Measurements from ENCODE around the gene CD6. TPM values are rescaled to one million over a fixed set of nuclear protein-coding genes. Genes with fewer than 3 reads are reported as not detected.

The CD6 gene
- total and polyA plus RNA-seq, 7 donors, result under 0.01 to 14.1 (median 0.98) TPM; not detected in 1

GRCh38 chr11:61055776-61056175 lies 84.3 kb downstream of the CD6 start:
- TF ChIP-seq, protein P1, sequence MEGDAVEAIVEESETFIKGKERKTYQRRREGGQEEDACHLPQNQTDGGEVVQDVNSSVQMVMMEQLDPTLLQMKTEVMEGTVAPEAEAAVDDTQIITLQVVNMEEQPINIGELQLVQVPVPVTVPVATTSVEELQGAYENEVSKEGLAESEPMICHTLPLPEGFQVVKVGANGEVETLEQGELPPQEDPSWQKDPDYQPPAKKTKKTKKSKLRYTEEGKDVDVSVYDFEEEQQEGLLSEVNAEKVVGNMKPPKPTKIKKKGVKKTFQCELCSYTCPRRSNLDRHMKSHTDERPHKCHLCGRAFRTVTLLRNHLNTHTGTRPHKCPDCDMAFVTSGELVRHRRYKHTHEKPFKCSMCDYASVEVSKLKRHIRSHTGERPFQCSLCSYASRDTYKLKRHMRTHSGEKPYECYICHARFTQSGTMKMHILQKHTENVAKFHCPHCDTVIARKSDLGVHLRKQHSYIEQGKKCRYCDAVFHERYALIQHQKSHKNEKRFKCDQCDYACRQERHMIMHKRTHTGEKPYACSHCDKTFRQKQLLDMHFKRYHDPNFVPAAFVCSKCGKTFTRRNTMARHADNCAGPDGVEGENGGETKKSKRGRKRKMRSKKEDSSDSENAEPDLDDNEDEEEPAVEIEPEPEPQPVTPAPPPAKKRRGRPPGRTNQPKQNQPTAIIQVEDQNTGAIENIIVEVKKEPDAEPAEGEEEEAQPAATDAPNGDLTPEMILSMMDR (IDR thresholded peaks at IDR 0.05), result no peak
- WGBS, 2 donors, result 94% methylated on average over 8 of the region's 8 CpGs
- Histone ChIP-seq H3K9me3 (no peaks in the 10 kb centered on the region), H3K4me3 (no peak overlapping the region), H3K27ac (no peak overlapping the region), H3K27me3 (no peaks in the 10 kb centered on the region), H3K4me1 (no peaks in the 10 kb centered on the region), H3K36me3 (no peaks in the 10 kb centered on the region)
- DNase-seq, result peak; percentile 39
- intact Hi-C loops (cut with DNase I), result no loop called here

- DNase-seq, result peak; percentile 46
- Histone ChIP-seq H3K4me1 (no peaks in the 10 kb centered on the region), H3K4me3 (no peak overlapping the region), H3K9me3 (no peaks in the 10 kb centered on the region), H3K36me3 (no peaks in the 10 kb centered on the region), H3K27ac (no peak overlapping the region), H3K27me3 (no peaks in the 10 kb centered on the region)
- no peak for TF ChIP-seq POLR2A (IDR thresholded peaks at IDR 0.05)
- TF ChIP-seq, protein P1 (IDR thresholded peaks at IDR 0.05), result no peak
- no peak for TF ChIP-seq EP300 (IDR thresholded peaks at IDR 0.05)
- 83% methylated on average over 6 of the region's 6 CpGs for WGBS, 2 donors
- intact Hi-C loops (cut with DNase I), result no loop called here
These were observed 85.1 kb downstream of the CD6 start for GRCh38 chr11:61056571-61056970.

GRCh38 chr11:61056981-61057380 lies 85.5 kb downstream of the CD6 start:
- H3K4me1 ChIP-seq, result no peaks in the 10 kb centered on the region
- no peak for DNase-seq
- intact Hi-C loops (cut with DNase I), result no loop called here
- no peaks in the 10 kb centered on the region for H3K27me3 ChIP-seq
- no peaks in the 10 kb centered on the region for H3K36me3 ChIP-seq
- no peak overlapping the region for H3K4me3 ChIP-seq
- TF ChIP-seq, protein P1 (IDR thresholded peaks at IDR 0.05), result no peak
- TF ChIP-seq POLR2AphosphoS5 (IDR thresholded peaks at IDR 0.05), result no peak
- TF ChIP-seq EP300 (IDR thresholded peaks at IDR 0.05), result no peak
- TF ChIP-seq POLR2A (IDR thresholded peaks at IDR 0.05), result no peak
- WGBS, 2 donors, result 84 to 88% methylated on average over 7 of the region's 7 CpGs
- no peak overlapping the region for H3K27ac ChIP-seq
- no peaks in the 10 kb centered on the region for H3K9me3 ChIP-seq

DNA sequence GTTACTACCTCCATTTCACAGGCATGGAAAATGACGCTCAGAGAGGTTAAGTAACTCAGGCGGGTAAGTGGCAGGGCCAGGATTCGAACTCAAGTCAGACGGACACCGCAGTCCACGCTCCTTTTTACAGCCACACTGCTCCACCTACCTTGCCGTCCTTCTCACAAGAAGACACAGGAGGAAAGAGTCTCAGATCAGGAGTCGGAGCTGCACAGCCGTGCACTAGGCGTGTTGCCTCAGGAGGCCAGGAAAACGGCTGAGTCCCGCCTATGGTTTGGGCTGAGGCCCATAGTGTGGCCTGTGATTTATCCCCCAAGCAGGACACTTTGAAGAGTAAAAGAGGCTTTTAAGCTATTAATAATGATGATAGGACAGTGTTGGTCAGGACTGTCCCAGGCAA lies 86.1 kb downstream of the CD6 start:
- no peak overlapping the region for H3K27ac ChIP-seq
- 90% methylated on average over 12 of the region's 12 CpGs for WGBS, 2 donors
- peak; percentile 20 for DNase-seq
- intact Hi-C loops (cut with DNase I), result no loop called here
- no peak for TF ChIP-seq POLR2AphosphoS5 (IDR thresholded peaks at IDR 0.05)
- no peak for TF ChIP-seq POLR2A (IDR thresholded peaks at IDR 0.05)
- TF ChIP-seq, protein P1 (IDR thresholded peaks at IDR 0.05), result no peak
- no peak for TF ChIP-seq EP300 (IDR thresholded peaks at IDR 0.05)
- no peaks in the 10 kb centered on the region for H3K9me3 ChIP-seq
- no peaks in the 10 kb centered on the region for H3K36me3 ChIP-seq
- H3K4me1 ChIP-seq, result no peaks in the 10 kb centered on the region
- no peaks in the 10 kb centered on the region for H3K27me3 ChIP-seq
- H3K4me3 ChIP-seq, result no peak overlapping the region

DNA sequence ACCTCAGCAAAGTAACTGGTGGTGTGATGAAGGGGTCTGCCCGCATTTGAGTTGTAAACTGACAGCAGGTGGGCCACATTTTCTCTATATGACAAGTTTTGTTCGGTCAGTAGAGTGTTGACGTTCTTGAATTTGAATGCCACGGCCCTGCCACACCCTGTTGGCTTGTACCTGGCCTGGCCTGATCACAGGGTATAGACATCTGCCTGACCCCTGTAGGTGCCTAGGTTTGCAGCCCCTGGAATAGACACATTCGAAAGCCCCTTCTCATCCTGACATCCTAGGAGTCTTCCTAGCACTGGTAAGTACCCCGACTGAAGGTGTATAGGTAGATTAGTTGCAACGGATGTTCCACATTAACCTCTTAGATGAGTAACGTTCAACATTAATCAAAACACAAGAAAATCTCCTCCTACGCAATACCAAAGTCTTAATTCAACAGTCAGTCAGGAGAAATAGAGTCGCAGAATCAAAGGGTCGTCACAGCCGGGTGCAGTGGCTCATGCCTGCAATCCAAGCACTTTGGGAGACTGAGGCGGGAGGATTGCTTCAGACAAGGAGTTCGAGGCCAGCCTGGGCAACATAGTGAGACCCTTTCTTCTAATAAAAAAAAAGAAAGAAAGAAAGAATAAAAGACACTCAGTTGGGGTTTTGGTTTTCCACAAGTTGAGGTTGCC lies 87.2 kb downstream of the CD6 start:
- no peaks in the 10 kb centered on the region for H3K9me3 ChIP-seq
- 83 to 88% methylated on average over 14 of the region's 14 CpGs for WGBS, 2 donors
- no peaks in the 10 kb centered on the region for H3K27me3 ChIP-seq
- peak; percentile 22 for DNase-seq
- no peaks in the 10 kb centered on the region for H3K4me1 ChIP-seq
- H3K4me3 ChIP-seq, result no peak overlapping the region
- intact Hi-C loops (cut with DNase I), result no loop called here
- no peaks in the 10 kb centered on the region for H3K36me3 ChIP-seq
- no peak overlapping the region for H3K27ac ChIP-seq
- no peak for TF ChIP-seq POLR2A (IDR thresholded peaks at IDR 0.05)
- TF ChIP-seq, protein P1 (IDR thresholded peaks at IDR 0.05), result no peak
- no peak for TF ChIP-seq EP300 (IDR thresholded peaks at IDR 0.05)
- no peak for TF ChIP-seq POLR2AphosphoS5 (IDR thresholded peaks at IDR 0.05)
